IMR-90 (cell line): ENCODE data around the gene STX4. TPM values are rescaled to one million over a fixed set of nuclear protein-coding genes. Genes with fewer than 3 reads are reported as not detected.

Source experiments
- ATAC-seq: fragments of 200-7000 bp; cut with Tn5 transposase; 2 replicates; pipeline ENCODE4 v1.9.1; 2020; ENCODE audit warnings: low read depth, mild to moderate bottlenecking, moderate library complexity
- BruUV-seq: library from RNA; stranded (reverse); fragments of 400-500 nt; replicated peaks from 2 replicates; lab custom pipeline; 2021; lab: Mats Ljungman, UMichigan
- CTCF ChIA-PET: fragments of 300-600 bp; formaldehyde crosslinking; extraction: SDS; loops from one replicate; lab custom pipeline; 2021; ENCODE audit warnings: antibody characterized with exemption; lab: Yijun Ruan, JAX
- POLR2A ChIA-PET: fragments of 300-600 bp; sonication (Branson Sonifier 250); formaldehyde crosslinking; loops from one replicate; lab custom pipeline; 2022; ENCODE audit warnings: antibody characterized with exemption; ENCODE audit not compliant: unreplicated experiment; lab: Charles Lee
- DNase-seq: peaks from one replicate; pipeline ENCODE4 v3.0.0; 2013
- H2AFZ ChIP-seq: replicated peaks from 2 replicates; pipeline ENCODE3; 2013; ENCODE audit warnings: low read length, mild to moderate bottlenecking; ENCODE audit not compliant: poor library complexity
- H2AK5ac ChIP-seq: 2 replicates; pipeline ENCODE4 v1.6.1; 2013; ENCODE audit warnings: low read depth, low read length, inconsistent platforms
- H2AK9ac ChIP-seq: replicated peaks from 2 replicates; pipeline ENCODE3; 2013; ENCODE audit warnings: mild to moderate bottlenecking, low read depth, low read length, moderate library complexity; ENCODE audit not compliant: poor library complexity
- H2BK120ac ChIP-seq: 2 replicates; pipeline ENCODE4 v1.6.1; 2013; ENCODE audit warnings: low read depth, low read length, inconsistent platforms
- H2BK15ac ChIP-seq: 3 replicates; pipeline ENCODE4 v1.6.1; 2013; ENCODE audit warnings: low read depth, low read length, inconsistent platforms
- H2BK20ac ChIP-seq: 2 replicates; pipeline ENCODE4 v1.6.1; 2013; ENCODE audit warnings: low read depth, mild to moderate bottlenecking, inconsistent platforms, low read length, moderate library complexity
- H2BK5ac ChIP-seq: 2 replicates; pipeline ENCODE4 v1.6.1; 2013; ENCODE audit warnings: mild to moderate bottlenecking, low read depth, low read length, inconsistent platforms; ENCODE audit not compliant: poor library complexity, severe bottlenecking
- H3K14ac ChIP-seq: replicated peaks from 2 replicates; pipeline ENCODE4 v1.6.1; 2013; ENCODE audit warnings: low read depth, low read length, inconsistent platforms
- H3K18ac ChIP-seq: 2 replicates; pipeline ENCODE4 v1.6.1; 2013; ENCODE audit warnings: low read depth, low read length, control low read depth
- H3K23ac ChIP-seq: 2 replicates; pipeline ENCODE4 v1.6.1; 2013; ENCODE audit warnings: low read depth, low read length, inconsistent platforms
- H3K27ac ChIP-seq: 2 replicates; pipeline ENCODE4 v1.5.1; 2013; ENCODE audit warnings: mild to moderate bottlenecking, control low read depth, low read length; ENCODE audit not compliant: insufficient read depth
- H3K27me3 ChIP-seq: 2 replicates; pipeline ENCODE4 v1.6.1; 2013; ENCODE audit warnings: low read length; ENCODE audit not compliant: control insufficient read depth, insufficient read depth
- H3K36me3 ChIP-seq: 2 replicates; pipeline ENCODE4 v1.6.1; 2013; ENCODE audit warnings: low read length, mixed read lengths; ENCODE audit not compliant: control insufficient read depth, insufficient read depth
- H3K4ac ChIP-seq: 2 replicates; pipeline ENCODE4 v1.6.1; 2013; ENCODE audit warnings: low read depth, low read length, inconsistent platforms
- H3K4me1 ChIP-seq: 2 replicates; pipeline ENCODE4 v1.6.1; 2013; ENCODE audit warnings: low read length, mixed read lengths; ENCODE audit not compliant: control insufficient read depth, insufficient read depth
- H3K4me2 ChIP-seq: 2 replicates; pipeline ENCODE4 v1.6.1; 2013; ENCODE audit warnings: low read depth, mild to moderate bottlenecking, control low read depth, low read length, moderate library complexity
- H3K4me3 ChIP-seq: 2 replicates; pipeline ENCODE4 v1.5.1; 2013; ENCODE audit warnings: low read depth, mild to moderate bottlenecking, control low read depth, low read length, moderate library complexity; ENCODE audit not compliant: insufficient read depth
- H3K56ac ChIP-seq: 2 replicates; pipeline ENCODE4 v1.6.1; 2013; ENCODE audit warnings: low read length, inconsistent platforms; ENCODE audit not compliant: insufficient read depth; ENCODE audit errors: extremely low read depth
- H3K79me1 ChIP-seq, 2 experiments: 2 replicates each; pipeline ENCODE4 v1.6.1; 2013; ENCODE audit warnings: low read length in 2 of 2, inconsistent platforms in 1 of 2, low read depth in 1 of 2
- H3K9ac ChIP-seq: 2 replicates; pipeline ENCODE4 v1.6.1; 2013; ENCODE audit warnings: low read depth, low read length, control low read depth
- H3K9me1 ChIP-seq: 2 replicates; pipeline ENCODE4 v1.6.1; 2013; ENCODE audit warnings: low read length, inconsistent platforms; ENCODE audit not compliant: insufficient read depth
- H3K9me3 ChIP-seq: 2 replicates; pipeline ENCODE4 v1.6.1; 2013; ENCODE audit warnings: low read length; ENCODE audit not compliant: control insufficient read depth, insufficient read depth
- H4K20me1 ChIP-seq: 2 replicates; pipeline ENCODE4 v1.6.1; 2013; ENCODE audit warnings: low read length, inconsistent platforms; ENCODE audit not compliant: insufficient read depth
- H4K5ac ChIP-seq: 2 replicates; pipeline ENCODE4 v1.6.1; 2013; ENCODE audit warnings: mild to moderate bottlenecking, low read depth, low read length, control low read depth
- H4K8ac ChIP-seq, 2 experiments: 2 replicates each; pipeline ENCODE4 v1.6.1; 2013; ENCODE audit warnings: low read depth in 2 of 2, low read length in 2 of 2, control low read depth in 1 of 2, inconsistent platforms in 1 of 2
- H4K91ac ChIP-seq: 2 replicates; pipeline ENCODE4 v1.6.1; 2013; ENCODE audit warnings: low read depth, low read length, inconsistent platforms; ENCODE audit not compliant: insufficient read depth
- CHD1 ChIP-seq: IDR thresholded peaks from 2 replicates; pipeline ENCODE4 v1.6.1; 2012; ENCODE audit warnings: low read depth, low read length, improper control_type of control experiment
- ELK1 ChIP-seq: fragments of 150-350 bp; IDR thresholded peaks from 2 replicates; pipeline ENCODE4 v1.6.1; 2016; ENCODE audit warnings: low read depth, mild to moderate bottlenecking, low read length, moderate library complexity, borderline replicate concordance
- MAFK ChIP-seq: IDR thresholded peaks from 2 replicates; pipeline ENCODE4 v1.6.1; 2012; ENCODE audit warnings: low read depth, low read length, improper control_type of control experiment
- MAZ ChIP-seq: IDR thresholded peaks from 2 replicates; pipeline ENCODE4 v1.6.1; 2012; ENCODE audit warnings: low read depth, mild to moderate bottlenecking, low read length, improper control_type of control experiment, moderate library complexity, borderline replicate concordance
- POLR2A ChIP-seq: IDR thresholded peaks from 2 replicates; pipeline ENCODE4 v1.6.1; 2012; ENCODE audit warnings: mild to moderate bottlenecking, low read depth, low read length
- RAD21 ChIP-seq: IDR thresholded peaks from 2 replicates; pipeline ENCODE4 v1.6.1; 2012; ENCODE audit warnings: low read length, improper control_type of control experiment
- WGBS, 2 experiments: methylation state at CpG; one replicate each; pipeline versions ENCODE4 v1.1.5 to v1.1.7; 2013; ENCODE audit warnings: missing lambda C conversion rate in 2 of 2; ENCODE audit not compliant: insufficient read length in 1 of 2; ENCODE audit errors: extremely low coverage in 2 of 2; 5-methylcytosine and 5-hydroxymethylcytosine counted together
- dilution Hi-C: fragments of 300-500 bp; cut with HindIII; formaldehyde crosslinking; loops from one replicate; pipeline ENCODE4 v1.14.3; 2018; ENCODE audit warnings: low sequenced_read_pairs; ENCODE audit not compliant: unreplicated experiment
- in situ Hi-C: fragments of 300-500 bp; cut with MboI; formaldehyde crosslinking; loops from 3 replicates; pipeline ENCODE4 v1.14.3; 2019; ENCODE audit warnings: low sequenced_read_pairs, inconsistent platforms, mixed read lengths
- intact Hi-C: fragments of 100-400 bp; cut with micrococcal nuclease; formaldehyde crosslinking; loops from 2 replicates; pipeline ENCODE4 v1.10.0; 2022
- polyA plus RNA-seq, 3 experiments: library from polyadenylated mRNA; depleted of rRNA; stranded (reverse); fragments of >200 nt; gene quantifications; 2 replicates each; pipeline ENCODE4 v1.2.3, GENCODE V29; 2012; ENCODE audit warnings: low replicate concordance in 1 of 3
- total RNA-seq: library from RNA; depleted of rRNA; stranded (reverse); fragments of >200 nt; gene quantifications from 2 replicates; pipeline ENCODE4 v1.2.3, GENCODE V29; 2012

STX4 gene
- total and polyA plus RNA-seq, 2 of the 4 experiments (the other 2 are of a cell fraction), result 23.5 to 67.9 TPM

DNA sequence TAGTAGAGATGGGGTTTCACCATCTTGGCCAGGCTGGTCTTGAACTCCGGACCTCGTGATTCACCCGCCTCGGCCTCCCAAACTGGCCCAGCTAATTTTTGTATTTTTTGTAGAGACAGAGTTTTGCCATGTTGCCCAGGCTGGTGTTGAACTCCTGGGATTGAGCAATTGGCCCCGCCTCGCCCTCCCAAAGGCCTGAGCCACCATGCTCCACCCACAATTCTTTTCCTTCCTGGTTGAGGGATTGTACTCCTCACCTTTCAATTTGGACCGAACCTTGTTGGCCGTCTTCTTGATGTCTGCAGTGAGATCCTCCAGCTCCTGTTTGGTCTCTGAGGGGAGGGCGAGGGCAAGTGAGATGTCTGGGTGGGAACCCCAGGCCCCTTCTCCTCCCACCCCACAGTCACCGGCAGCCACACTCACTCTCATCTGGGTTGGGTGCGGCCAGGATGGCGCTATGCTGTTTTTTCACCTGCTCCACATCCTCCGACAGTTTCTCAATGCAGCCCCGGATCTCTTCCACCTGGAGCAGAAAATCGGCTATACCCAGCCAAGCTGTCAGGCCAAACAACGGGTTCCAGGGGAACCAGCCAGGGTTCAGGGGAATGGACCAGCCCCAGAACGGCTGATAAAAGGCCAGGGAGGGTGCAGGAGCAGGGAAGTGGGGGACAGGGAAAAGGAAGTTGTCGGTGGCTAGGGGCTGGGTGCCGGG is 32.5 kb upstream of the STX4 start:
- Histone ChIP-seq H4K5ac (no peak overlapping the region), H2AK5ac (no peak overlapping the region), H3K9me1 (peaks cover 18% of the 10 kb centered on the region), H3K79me1 (peaks cover 0 to 31% of the 10 kb centered on the region in 2 experiments; a peak in 2 of 4 replicates), H3K9me3 (no peaks in the 10 kb centered on the region), H3K4ac (no peak overlapping the region), H3K27ac (no peak overlapping the region), H3K36me3 (peaks cover 1% of the 10 kb centered on the region; the same call in 1 of the 2 replicates), H2BK120ac (no peak overlapping the region), H3K9ac (no peak overlapping the region), H3K4me2 (no peak overlapping the region), H3K4me3 (no peak overlapping the region), H4K91ac (no peak overlapping the region), H4K20me1 (no peaks in the 10 kb centered on the region), H4K8ac (no peak overlapping the region), H3K23ac (no peak overlapping the region), H2BK20ac (no peak overlapping the region), H3K56ac (no peak overlapping the region), H2AK9ac (no peak overlapping the region), H3K14ac (no peak overlapping the region), H3K18ac (no peak overlapping the region), H2BK5ac (no peak overlapping the region), H2BK15ac (no peak overlapping the region), H3K4me1 (peaks cover 29% of the 10 kb centered on the region), H3K27me3 (no peaks in the 10 kb centered on the region), H2AFZ (no peak overlapping the region)
- TF ChIP-seq ELK1 (no peak), CHD1 (no peak), MAFK (no peak), MAZ (no peak), RAD21 (no peak), POLR2A (no peak)
- WGBS, 2 experiments, result 90% methylated on average over 2 of the region's 19 CpGs; no CpG with 5 or more reads in 1 of the 2 experiments
- ATAC-seq (no peak), DNase-seq (no peak)
- dilution Hi-C loops, result no loop called here
- ChIA-PET CTCF (no interaction called here), POLR2A (no interaction called here)
- BruUV-seq, result no TSS peak
- in situ Hi-C loops, result no loop called here
- intact Hi-C loops, result no loop called here
